HepG2 (cell line): ENCODE data around the gene INKA2. TPM values are rescaled to one million over a fixed set of nuclear protein-coding genes. Genes with fewer than 3 reads are reported as not detected.
A peak's percentile ranks its signal among the peaks of the same experiment; 100 is the strongest.

Source experiments
- AGO2 ChIP-seq: fragments of 200-400 bp; formaldehyde crosslinking; optimal IDR thresholded peaks from 2 replicates; pipeline ENCODE3; 2017; ENCODE audit warnings: mild to moderate bottlenecking, low read depth, low read length, moderate library complexity
- AHR ChIP-seq: IDR thresholded peaks from 2 replicates; pipeline ENCODE4 v1.6.1; 2018; ENCODE audit warnings: missing genetic modification reagents, missing compliant biosample characterization
- HBP1 ChIP-seq: IDR thresholded peaks from 2 replicates; pipeline ENCODE4 v1.6.1; 2016; ENCODE audit warnings: low read depth, control low read depth
- HNRNPK ChIP-seq: fragments of 200-400 bp; formaldehyde crosslinking; IDR thresholded peaks from 2 replicates; pipeline ENCODE4 v1.6.1; 2018; ENCODE audit warnings: low read length, low read depth, moderate library complexity, mild to moderate bottlenecking; ENCODE audit not compliant: poor library complexity, severe bottlenecking
- HOXA7 ChIP-seq: sonication (generic); formaldehyde crosslinking; IDR thresholded peaks from 2 replicates; pipeline ENCODE4 v1.8.1; 2022; ENCODE audit warnings: mild to moderate bottlenecking, missing genetic modification reagents, moderate library complexity
- KDM5A ChIP-seq: fragments of 200-600 bp; sonication (generic); IDR thresholded peaks from 2 replicates; pipeline ENCODE4 v1.7.0; 2018; ENCODE audit warnings: antibody characterized with exemption, mild to moderate bottlenecking, low read length, borderline replicate concordance
- NPAS2 ChIP-seq: sonication (generic); formaldehyde crosslinking; IDR thresholded peaks from 2 replicates; pipeline ENCODE4 v1.8.0; 2022; ENCODE audit warnings: mild to moderate bottlenecking, missing genetic modification reagents, borderline replicate concordance
- POLR2AphosphoS5 ChIP-seq: IDR thresholded peaks from 2 replicates; pipeline ENCODE4 v1.6.1; 2012; ENCODE audit warnings: low read depth, low read length
- SRSF9 ChIP-seq: fragments of 200-400 bp; formaldehyde crosslinking; IDR thresholded peaks from 2 replicates; pipeline ENCODE4 v1.6.1; 2018; ENCODE audit warnings: borderline replicate concordance, mild to moderate bottlenecking, low read depth, low read length; ENCODE audit not compliant: insufficient read depth, poor library complexity, severe bottlenecking
- ZBTB14 ChIP-seq: sonication (generic); formaldehyde crosslinking; IDR thresholded peaks from 2 replicates; pipeline ENCODE4 v1.4.0; 2020; ENCODE audit warnings: missing genetic modification reagents
- ZBTB20 ChIP-seq: sonication (generic); formaldehyde crosslinking; IDR thresholded peaks from 2 replicates; pipeline ENCODE4 v1.8.1; 2023; ENCODE audit warnings: missing genetic modification reagents, low read depth, mild to moderate bottlenecking, borderline replicate concordance
- ZBTB3 ChIP-seq: sonication (generic); formaldehyde crosslinking; IDR thresholded peaks from 2 replicates; pipeline ENCODE4 v1.4.0; 2020; ENCODE audit warnings: low read depth, mild to moderate bottlenecking, moderate library complexity, missing genetic modification reagents, borderline replicate concordance
- ZFP82 ChIP-seq: sonication (generic); formaldehyde crosslinking; IDR thresholded peaks from 2 replicates; pipeline ENCODE4 v1.5.1; 2020; ENCODE audit warnings: mild to moderate bottlenecking, missing genetic modification reagents, borderline replicate concordance
- ZNF263 ChIP-seq: sonication (generic); formaldehyde crosslinking; IDR thresholded peaks from 2 replicates; pipeline ENCODE4 v1.4.0; 2020; ENCODE audit warnings: missing genetic modification reagents
- ZNF414 ChIP-seq: sonication (generic); formaldehyde crosslinking; IDR thresholded peaks from 2 replicates; pipeline ENCODE4 v1.5.0; 2020; ENCODE audit warnings: missing genetic modification reagents
- ZNF572 ChIP-seq: sonication (generic); formaldehyde crosslinking; IDR thresholded peaks from 2 replicates; pipeline ENCODE4 v1.5.1; 2020; ENCODE audit warnings: mild to moderate bottlenecking, missing genetic modification reagents
- ZNF674 ChIP-seq: sonication (generic); formaldehyde crosslinking; IDR thresholded peaks from 2 replicates; pipeline ENCODE4 v1.5.0; 2020; ENCODE audit warnings: low read depth, mild to moderate bottlenecking, missing genetic modification reagents
- ZNF740 ChIP-seq: sonication (generic); formaldehyde crosslinking; IDR thresholded peaks from 2 replicates; pipeline ENCODE4 v1.4.0; 2020; ENCODE audit warnings: missing genetic modification reagents
- ZSCAN25 ChIP-seq: sonication (generic); formaldehyde crosslinking; IDR thresholded peaks from 2 replicates; pipeline ENCODE4 v1.8.0; 2022; ENCODE audit warnings: mild to moderate bottlenecking, missing genetic modification reagents
- polyA plus RNA-seq, 8 experiments: library from polyadenylated mRNA; depleted of rRNA in 3 of 8; stranded (reverse) in 7 of 8; unstranded in 1 of 8; fragments of >200 nt; fragmentation: Illumina TruSeq in 4 of 8; extraction: Trizol in 4 of 8; gene quantifications; 2 replicates each; pipeline versions ENCODE4 v1.2.1 to v1.2.3, GENCODE V29; 2011 to 2016; ENCODE audit warnings: low read depth in 4 of 8, missing spikeins in 1 of 8, mixed read lengths in 1 of 8; ENCODE audit not compliant: insufficient read depth in 1 of 8
- total RNA-seq, 5 experiments: library from RNA; depleted of rRNA; stranded (reverse); fragments of >200 nt; fragmentation: Illumina TruSeq; extraction: Trizol; gene quantifications; 2 replicates each; pipeline ENCODE4 v1.2.3, GENCODE V29; 2016; ENCODE audit warnings: low read depth in 1 of 5
- TF ChIP-seq, protein P1 (sequence below): sonication (generic); formaldehyde crosslinking; IDR thresholded peaks from 2 replicates; pipeline ENCODE4 v1.4.0; 2020; ENCODE audit warnings: missing genetic modification reagents, mild to moderate bottlenecking, borderline replicate concordance

Gene INKA2
- total and polyA plus RNA-seq, 2 of the 13 experiments (the other 11 are each of a cell fraction or from before 2014, with no cell fraction given): 2.6 to 4.6 TPM

DNA sequence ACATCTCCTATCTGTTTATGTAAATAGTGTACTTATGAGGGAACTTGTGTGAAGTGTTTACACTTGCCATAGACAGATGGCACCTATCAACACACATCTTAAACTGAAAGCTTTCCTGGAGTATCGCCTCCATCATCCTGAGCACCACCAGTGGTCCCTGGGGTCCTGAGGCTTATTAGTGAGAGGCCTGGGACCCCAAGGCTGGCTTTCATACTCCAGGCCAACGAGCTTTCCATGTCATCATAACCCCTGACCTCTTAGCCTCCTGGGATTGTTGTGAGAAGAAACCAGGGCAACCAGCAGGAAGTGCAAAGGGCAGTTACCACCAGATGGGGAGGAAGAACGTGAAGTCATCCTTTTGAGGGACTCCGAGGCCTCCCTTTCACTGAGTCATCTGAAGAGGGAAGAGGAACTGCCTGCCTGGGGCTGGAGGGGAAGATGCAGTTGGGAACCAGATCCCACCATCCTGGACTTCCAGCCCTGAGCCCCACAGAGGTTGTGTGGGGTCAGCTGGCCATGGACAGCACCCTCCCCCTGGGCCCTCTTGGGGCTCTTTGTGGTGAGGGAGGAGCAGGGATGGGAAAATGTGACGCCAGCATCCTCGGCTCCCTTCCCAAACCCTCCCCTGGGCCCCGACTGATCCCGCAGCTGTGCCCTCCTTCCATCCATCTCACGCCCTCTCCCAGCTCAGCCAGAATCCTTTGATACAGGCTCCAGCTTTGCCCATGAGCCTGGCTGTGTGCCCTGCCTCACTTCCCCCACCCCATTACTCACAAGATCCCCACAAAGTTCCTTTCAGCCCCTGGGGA is 5.8 kb downstream of the INKA2 start (continued):
- no peak for TF ChIP-seq HNRNPK
- TF ChIP-seq AHR: no peak
- no peak for TF ChIP-seq HBP1 (CRISPR knock-in tag)
- TF ChIP-seq ZBTB20 (CRISPR knock-in tag): no peak
- TF ChIP-seq KDM5A: no peak
- TF ChIP-seq SRSF9: no peak
- TF ChIP-seq, protein P1, sequence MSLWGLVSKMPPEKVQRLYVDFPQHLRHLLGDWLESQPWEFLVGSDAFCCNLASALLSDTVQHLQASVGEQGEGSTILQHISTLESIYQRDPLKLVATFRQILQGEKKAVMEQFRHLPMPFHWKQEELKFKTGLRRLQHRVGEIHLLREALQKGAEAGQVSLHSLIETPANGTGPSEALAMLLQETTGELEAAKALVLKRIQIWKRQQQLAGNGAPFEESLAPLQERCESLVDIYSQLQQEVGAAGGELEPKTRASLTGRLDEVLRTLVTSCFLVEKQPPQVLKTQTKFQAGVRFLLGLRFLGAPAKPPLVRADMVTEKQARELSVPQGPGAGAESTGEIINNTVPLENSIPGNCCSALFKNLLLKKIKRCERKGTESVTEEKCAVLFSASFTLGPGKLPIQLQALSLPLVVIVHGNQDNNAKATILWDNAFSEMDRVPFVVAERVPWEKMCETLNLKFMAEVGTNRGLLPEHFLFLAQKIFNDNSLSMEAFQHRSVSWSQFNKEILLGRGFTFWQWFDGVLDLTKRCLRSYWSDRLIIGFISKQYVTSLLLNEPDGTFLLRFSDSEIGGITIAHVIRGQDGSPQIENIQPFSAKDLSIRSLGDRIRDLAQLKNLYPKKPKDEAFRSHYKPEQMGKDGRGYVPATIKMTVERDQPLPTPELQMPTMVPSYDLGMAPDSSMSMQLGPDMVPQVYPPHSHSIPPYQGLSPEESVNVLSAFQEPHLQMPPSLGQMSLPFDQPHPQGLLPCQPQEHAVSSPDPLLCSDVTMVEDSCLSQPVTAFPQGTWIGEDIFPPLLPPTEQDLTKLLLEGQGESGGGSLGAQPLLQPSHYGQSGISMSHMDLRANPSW (CRISPR knock-in tag): no peak
- no peak for TF ChIP-seq ZNF572 (CRISPR knock-in tag)
- no peak for TF ChIP-seq ZNF674 (CRISPR knock-in tag)
- TF ChIP-seq AGO2: no peak
- TF ChIP-seq ZBTB3 (CRISPR knock-in tag): no peak
- TF ChIP-seq ZNF740 (CRISPR knock-in tag): no peak
- 0 out of 2 replicates have a peak, but pooled peaks have one; percentile 22 for TF ChIP-seq ZSCAN25 (CRISPR knock-in tag)
- TF ChIP-seq POLR2AphosphoS5: no peak
- TF ChIP-seq NPAS2 (CRISPR knock-in tag): no peak
- TF ChIP-seq ZFP82 (CRISPR knock-in tag): no peak
- TF ChIP-seq HOXA7 (CRISPR knock-in tag): no peak
- TF ChIP-seq ZNF263 (CRISPR knock-in tag): peak; percentile 98
- TF ChIP-seq ZNF414 (CRISPR knock-in tag): no peak
- no peak for TF ChIP-seq ZBTB14 (CRISPR knock-in tag)
